ENCODE results near the gene ARID3B. TPM values are rescaled to one million over a fixed set of nuclear protein-coding genes. Genes with fewer than 3 reads are reported as not detected.

Gene ARID3B
- total RNA-seq, 1 experiment from 2014 or later, result 12.7 TPM

DNA sequence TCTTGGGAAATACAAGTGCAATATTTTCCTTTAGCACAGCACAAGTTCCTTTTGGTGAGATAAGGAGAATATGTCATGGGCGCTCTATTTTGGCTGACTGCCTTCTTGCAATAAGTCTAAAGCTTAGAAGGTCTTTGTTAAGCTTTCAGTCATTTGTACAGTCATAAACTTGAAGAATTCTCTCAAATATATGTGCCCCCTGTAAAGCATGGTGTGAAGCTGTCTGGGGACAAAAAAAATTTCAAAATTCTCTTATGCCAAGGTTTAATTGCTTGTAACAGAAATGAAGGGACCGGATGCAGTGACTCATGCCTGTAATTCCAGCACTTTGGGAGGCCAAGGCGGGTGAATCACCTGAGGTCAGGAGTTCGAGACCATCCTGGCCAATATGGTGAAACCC, 21.7 kb upstream of the ARID3B start:
- Histone ChIP-seq H3K4me1 (ENCODE audit: control insufficient read depth, insufficient read depth, low read length) (no peaks in the 10 kb centered on the region), H3K9me3 (ENCODE audit: control insufficient read depth, insufficient read depth, low read depth, low read length) (no peaks in the 10 kb centered on the region), H3K4me3 (ENCODE audit: low read depth in 2 of 2, low read length in 2 of 2) (no peak overlapping the region), H3K27me3 (ENCODE audit: control insufficient read depth, insufficient read depth, low read length) (no peaks in the 10 kb centered on the region), H3K27ac (ENCODE audit: low read length) (no peak overlapping the region), H3K36me3 (ENCODE audit: control insufficient read depth, insufficient read depth, low read length) (no peaks in the 10 kb centered on the region)
- POLR2A ChIA-PET, result no interaction called here
- in situ Hi-C loops (cut with HindIII; ENCODE audit: low pct_unique_long_range_greater_than_20kb, low sequenced_read_pairs) (no loop called here), intact Hi-C loops (cut with micrococcal nuclease; ENCODE audit: unreplicated experiment) (no loop called here)
- BruUV-seq (replicated peaks), result no TSS peak
- ATAC-seq (no peak), DNase-seq (ENCODE audit: low read depth, low spot score) (no peak)
- TF ChIP-seq REST (IDR thresholded peaks at IDR 0.05; ENCODE audit: insufficient read depth in 1 of 2, low read depth in 2 of 2, low read length in 1 of 2) (no peak), TCF7L2 (IDR thresholded peaks at IDR 0.05; ENCODE audit: low read depth, low read length) (no peak), SIN3A (IDR thresholded peaks at IDR 0.05; ENCODE audit: borderline replicate concordance, insufficient read depth, low read depth, low read length) (no peak), POLR2AphosphoS5 (IDR thresholded peaks at IDR 0.05; ENCODE audit: low read depth, low read length) (no peak), CTCF (IDR thresholded peaks at IDR 0.05) (no peak)
- CTCF ChIA-PET, result interaction anchor here (0.6 kb wide), 1 partner anchor 66 kb away, joined by 4 read pairs; no protein-coding TSS in a partner anchor

- Histone ChIP-seq H3K4me3 (ENCODE audit: low read depth in 2 of 2, low read length in 2 of 2) (no peak overlapping the region), H3K36me3 (ENCODE audit: control insufficient read depth, insufficient read depth, low read length) (no peaks in the 10 kb centered on the region), H3K27ac (ENCODE audit: low read length) (no peak overlapping the region), H3K27me3 (ENCODE audit: control insufficient read depth, insufficient read depth, low read length) (no peaks in the 10 kb centered on the region), H3K4me1 (ENCODE audit: control insufficient read depth, insufficient read depth, low read length) (no peaks in the 10 kb centered on the region), H3K9me3 (ENCODE audit: control insufficient read depth, insufficient read depth, low read depth, low read length) (no peaks in the 10 kb centered on the region)
- DNase-seq (ENCODE audit: low read depth, low spot score) (no peak), ATAC-seq (no peak)
- BruUV-seq (replicated peaks), result no TSS peak
- CTCF ChIA-PET, result no interaction called here
- intact Hi-C loops (cut with micrococcal nuclease; ENCODE audit: unreplicated experiment) (no loop called here), in situ Hi-C loops (cut with HindIII; ENCODE audit: low pct_unique_long_range_greater_than_20kb, low sequenced_read_pairs) (no loop called here)
- POLR2A ChIA-PET, result interaction anchor here (0.6 to 0.7 kb wide), 2 partner anchors 18 to 335 kb away, joined by 3 to 5 read pairs; no protein-coding TSS in a partner anchor
- TF ChIP-seq REST (IDR thresholded peaks at IDR 0.05; ENCODE audit: insufficient read depth in 1 of 2, low read depth in 2 of 2, low read length in 1 of 2), result no peak
- TF ChIP-seq POLR2AphosphoS5 (IDR thresholded peaks at IDR 0.05; ENCODE audit: low read depth, low read length), result no peak
- no peak for TF ChIP-seq TCF7L2 (IDR thresholded peaks at IDR 0.05; ENCODE audit: low read depth, low read length)
Measured at GRCh38 chr15:74520407-74520806, 20.6 kb upstream of the ARID3B start.

Measured in Panc1 (cell line).